Uterus (tissue), 2 donors: ENCODE results near the gene CIDEB.

ENCODE experiments used
- CTCF ChIP-seq, 4 experiments: fragments of 200-600 bp in 2 of 4; fragments of 450-650 bp in 2 of 4; sonication (generic) in 2 of 4; IDR thresholded peaks; one replicate each; pipeline ENCODE4 v1.5.1; 2016 to 2019; ENCODE audit warnings: antibody characterized with exemption in 4 of 4, mild to moderate bottlenecking in 2 of 4, moderate library complexity in 1 of 4
- POLR2A ChIP-seq, 2 donors: fragments of 450-650 bp; IDR thresholded peaks; one replicate each; pipeline ENCODE4 v1.6.1; 2016; ENCODE audit warnings: antibody characterized with exemption in 2 of 2, mild to moderate bottlenecking in 1 of 2, moderate library complexity in 1 of 2

GRCh38 chr14:24284501-24285035, 23.2 kb downstream of the CIDEB start:
- TF ChIP-seq CTCF (IDR thresholded peaks at IDR 0.05) (no peak), POLR2A (IDR thresholded peaks at IDR 0.05) (no peak)
